WERI-Rb-1 (cell line): ENCODE measurements around the gene FAM193A.
A peak's percentile ranks its signal among the peaks of the same experiment; 100 is the strongest.

Source experiments
- DNase-seq: peaks from one replicate; pipeline ENCODE4 v3.0.0-alpha.2; 2020
- H3K27ac ChIP-seq: fragments of 250-450 bp; sonication (Bioruptor Pico); 2 replicates; pipeline ENCODE4 v1.5.1; 2020; ENCODE audit warnings: mild to moderate bottlenecking, moderate library complexity
- H3K27me3 ChIP-seq: fragments of 250-450 bp; sonication (Bioruptor Pico); 2 replicates; pipeline ENCODE4 v1.5.1; 2021; ENCODE audit warnings: mild to moderate bottlenecking, low read depth, moderate library complexity; ENCODE audit not compliant: insufficient read depth, severe bottlenecking
- H3K36me3 ChIP-seq: fragments of 250-450 bp; sonication (Bioruptor Pico); 2 replicates; pipeline ENCODE4 v1.5.1; 2020; ENCODE audit warnings: mild to moderate bottlenecking, moderate library complexity
- H3K4me3 ChIP-seq: 2 replicates; pipeline ENCODE4 v1.5.1; 2011; ENCODE audit warnings: low read depth, mild to moderate bottlenecking, control low read depth, low read length
- H3K9me3 ChIP-seq: fragments of 250-450 bp; sonication (Bioruptor Pico); 2 replicates; pipeline ENCODE4 v1.5.1; 2021; ENCODE audit warnings: mild to moderate bottlenecking, moderate library complexity; ENCODE audit not compliant: severe bottlenecking
- TF ChIP-seq, protein P1 (sequence below): IDR thresholded peaks from 2 replicates; pipeline ENCODE4 v1.5.1; 2011; ENCODE audit warnings: low read depth, mild to moderate bottlenecking, control low read depth, inconsistent platforms, low read length

The FAM193A gene

DNA sequence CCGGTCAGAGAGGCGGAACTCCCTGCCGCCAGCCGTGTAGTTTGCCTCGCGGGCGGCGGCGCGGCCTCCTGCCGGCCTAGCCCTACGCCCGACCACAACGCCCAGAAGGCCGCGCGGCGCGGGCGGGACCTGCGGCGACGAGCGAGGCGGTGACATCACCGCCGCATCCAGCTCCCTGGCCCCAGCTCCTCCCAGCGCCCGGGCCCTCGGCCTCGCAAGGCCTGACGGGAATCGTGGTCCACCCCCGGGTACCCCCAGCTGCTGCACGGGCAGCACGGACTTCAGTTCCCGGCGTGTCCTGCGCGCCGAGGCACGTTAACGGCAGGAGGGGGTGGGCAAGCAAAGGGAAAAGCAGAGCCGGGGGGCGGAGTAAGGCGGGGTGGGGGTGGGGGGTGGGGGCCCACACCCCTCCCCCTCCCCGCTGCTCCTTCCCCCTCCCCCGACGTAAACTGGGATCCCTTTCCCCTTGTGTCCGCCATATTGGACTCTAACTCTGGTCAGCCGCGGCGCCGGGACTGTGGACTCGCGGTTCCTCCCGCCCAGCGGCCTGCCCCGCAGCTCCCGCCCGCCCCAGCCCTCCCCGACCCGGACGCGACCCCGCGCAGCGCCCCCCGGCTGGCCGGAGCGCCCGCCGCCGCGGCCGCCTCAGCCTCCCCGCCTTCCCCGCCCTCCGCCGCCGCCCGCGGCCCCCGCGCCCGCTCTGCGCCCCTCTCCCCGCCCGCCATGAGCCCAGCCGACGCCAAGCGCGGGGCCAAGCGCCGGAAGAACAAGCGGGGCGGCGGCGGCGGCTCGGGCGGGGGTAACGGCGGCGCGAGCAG is at the start of gene FAM193A:
FAM193A (plus strand) TSS at position 455 of the 818 bp plus-strand sequence; CDS start at position 724, 269 bp downstream.
- Histone ChIP-seq H3K27ac (peak within 1 kb of the TSS; percentile 97), H3K9me3 (no peaks in the 10 kb centered on the region), H3K27me3 (no peaks in the 10 kb centered on the region), H3K36me3 (peaks cover 16% of the 10 kb centered on the region), H3K4me3 (peak within 1 kb of the TSS; percentile 89)
- TF ChIP-seq, protein P1, sequence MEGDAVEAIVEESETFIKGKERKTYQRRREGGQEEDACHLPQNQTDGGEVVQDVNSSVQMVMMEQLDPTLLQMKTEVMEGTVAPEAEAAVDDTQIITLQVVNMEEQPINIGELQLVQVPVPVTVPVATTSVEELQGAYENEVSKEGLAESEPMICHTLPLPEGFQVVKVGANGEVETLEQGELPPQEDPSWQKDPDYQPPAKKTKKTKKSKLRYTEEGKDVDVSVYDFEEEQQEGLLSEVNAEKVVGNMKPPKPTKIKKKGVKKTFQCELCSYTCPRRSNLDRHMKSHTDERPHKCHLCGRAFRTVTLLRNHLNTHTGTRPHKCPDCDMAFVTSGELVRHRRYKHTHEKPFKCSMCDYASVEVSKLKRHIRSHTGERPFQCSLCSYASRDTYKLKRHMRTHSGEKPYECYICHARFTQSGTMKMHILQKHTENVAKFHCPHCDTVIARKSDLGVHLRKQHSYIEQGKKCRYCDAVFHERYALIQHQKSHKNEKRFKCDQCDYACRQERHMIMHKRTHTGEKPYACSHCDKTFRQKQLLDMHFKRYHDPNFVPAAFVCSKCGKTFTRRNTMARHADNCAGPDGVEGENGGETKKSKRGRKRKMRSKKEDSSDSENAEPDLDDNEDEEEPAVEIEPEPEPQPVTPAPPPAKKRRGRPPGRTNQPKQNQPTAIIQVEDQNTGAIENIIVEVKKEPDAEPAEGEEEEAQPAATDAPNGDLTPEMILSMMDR, result no peak
- peak; percentile 100 for DNase-seq

DNA sequence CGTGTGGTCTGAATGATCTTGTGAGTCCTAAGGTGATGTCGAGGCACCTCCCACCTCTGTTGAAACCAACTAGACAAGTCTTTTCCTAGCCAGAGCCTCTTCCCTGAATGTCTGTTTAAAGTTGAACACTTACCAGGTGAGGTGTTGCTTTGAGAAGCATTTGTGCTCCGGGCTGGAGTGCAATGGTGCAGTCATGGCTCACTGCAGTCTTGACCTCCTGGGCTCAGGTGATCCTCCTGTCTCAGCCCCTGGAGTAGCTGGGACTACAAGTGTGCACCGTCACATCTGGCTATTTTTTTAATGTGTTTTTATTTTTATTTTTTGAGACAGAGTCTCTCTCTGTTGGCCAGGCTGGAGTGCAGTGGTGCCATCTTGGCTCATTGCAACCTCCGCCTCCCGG is 49.5 kb upstream of the FAM193A start:
- H3K36me3 ChIP-seq, result peaks cover 75% of the 10 kb centered on the region
- TF ChIP-seq, protein P1, result no peak
- no peak for DNase-seq
- H3K27ac ChIP-seq, result no peak overlapping the region
- no peak overlapping the region for H3K4me3 ChIP-seq
- H3K27me3 ChIP-seq, result no peaks in the 10 kb centered on the region
- H3K9me3 ChIP-seq, result no peaks in the 10 kb centered on the region

DNA sequence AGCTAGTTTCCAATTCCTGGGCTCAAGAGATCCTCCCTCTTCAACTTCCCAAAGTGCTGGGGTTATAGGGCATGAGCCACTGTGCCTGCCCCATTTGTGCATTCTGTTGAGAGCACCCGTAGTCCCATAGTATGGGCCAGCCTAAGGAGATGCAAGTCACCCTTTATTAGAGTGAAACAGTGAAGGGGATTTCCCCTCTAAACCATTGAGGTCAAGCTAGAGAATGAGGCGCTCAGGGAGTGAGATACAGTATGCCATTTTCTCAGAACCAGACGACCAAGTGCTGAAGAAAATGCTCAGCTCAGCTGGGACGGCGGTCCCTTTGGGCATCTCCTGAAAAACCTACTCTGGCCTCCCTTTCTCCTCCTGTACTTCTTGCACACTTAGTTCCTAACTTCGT is 48.8 kb upstream of the FAM193A start:
- Histone ChIP-seq H3K4me3 (no peak overlapping the region), H3K27ac (no peak overlapping the region), H3K27me3 (no peaks in the 10 kb centered on the region), H3K9me3 (no peaks in the 10 kb centered on the region), H3K36me3 (peaks cover 82% of the 10 kb centered on the region)
- TF ChIP-seq, protein P1, result no peak
- no peak for DNase-seq

- DNase-seq, result no peak
- TF ChIP-seq, protein P1, result no peak
- H3K27me3 ChIP-seq, result no peaks in the 10 kb centered on the region
- no peak overlapping the region for H3K4me3 ChIP-seq
- H3K36me3 ChIP-seq, result peaks cover 84% of the 10 kb centered on the region
- no peaks in the 10 kb centered on the region for H3K9me3 ChIP-seq
- no peak overlapping the region for H3K27ac ChIP-seq
Observed at GRCh38 chr4:2489081-2489805, 47.2 kb upstream of the FAM193A start.

GRCh38 chr4:2489841-2490552 is 46.5 kb upstream of the FAM193A start:
- TF ChIP-seq, protein P1, result no peak
- no peak overlapping the region for H3K27ac ChIP-seq
- DNase-seq, result no peak
- H3K36me3 ChIP-seq, result peaks cover 84% of the 10 kb centered on the region
- no peaks in the 10 kb centered on the region for H3K27me3 ChIP-seq
- H3K9me3 ChIP-seq, result no peaks in the 10 kb centered on the region
- H3K4me3 ChIP-seq, result no peak overlapping the region
